ENCODE measurements around the gene DUOX2.
A peak's percentile ranks its signal among the peaks of the same experiment; 100 is the strongest.
"Not testable (repeated sequence)": the region's sequence is repeated elsewhere in the genome, so short reads cannot be mapped to it uniquely, and the experiment has no call there.

The DUOX2 gene

DNA sequence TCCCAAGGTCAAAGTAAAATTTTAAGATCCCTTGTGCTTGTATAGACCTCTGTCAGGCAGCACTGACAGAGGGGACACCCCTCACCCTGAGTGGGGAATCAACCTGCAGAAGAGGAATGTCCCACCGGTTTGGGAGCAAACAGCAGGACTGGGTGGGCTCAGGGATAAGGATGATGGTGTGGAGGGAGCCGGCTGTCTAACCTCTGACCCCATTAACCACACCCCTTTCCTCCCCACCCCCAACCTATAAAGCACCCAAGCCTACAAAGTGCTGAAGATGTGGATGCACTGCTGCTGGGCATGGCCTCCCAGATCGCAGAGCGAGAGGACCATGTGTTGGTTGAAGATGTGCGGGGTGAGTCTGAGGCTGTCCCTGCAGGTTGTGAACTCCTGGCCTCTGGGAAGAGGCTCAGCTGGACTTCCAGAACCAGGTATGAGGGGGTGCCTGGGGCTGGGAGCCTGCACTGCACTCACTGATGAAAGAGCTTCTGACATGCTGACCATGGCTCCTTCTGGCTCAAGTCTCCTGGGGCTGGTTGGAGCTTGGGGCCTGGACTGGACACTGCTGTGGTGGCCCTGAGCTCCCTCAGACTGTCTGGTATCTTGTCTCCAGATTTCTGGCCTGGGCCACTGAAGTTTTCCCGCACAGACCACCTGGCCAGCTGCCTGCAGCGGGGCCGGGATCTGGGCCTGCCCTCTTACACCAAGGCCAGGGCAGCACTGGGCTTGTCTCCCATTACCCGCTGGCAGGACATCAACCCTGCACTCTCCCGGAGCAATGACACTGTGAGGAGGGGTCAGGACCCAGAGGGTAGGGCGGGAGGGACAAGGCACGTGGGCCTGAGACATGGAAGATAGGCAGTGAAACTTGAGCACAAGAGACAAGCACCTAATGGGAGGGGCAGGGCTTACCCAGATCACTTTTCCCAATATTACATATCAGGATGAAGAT, 25.1 kb upstream of the DUOX2 start:
- DNase-seq, result no peak

- DNase-seq, result no peak
Measured at GRCh38 chr15:45137703-45138102, 23.7 kb upstream of the DUOX2 start.

GRCh38 chr15:45136378-45136764, 22.4 kb upstream of the DUOX2 start:
- no peak for DNase-seq

- not testable (repeated sequence) for DNase-seq
Measured at GRCh38 chr15:45135705-45136377, 21.9 kb upstream of the DUOX2 start.

DNA sequence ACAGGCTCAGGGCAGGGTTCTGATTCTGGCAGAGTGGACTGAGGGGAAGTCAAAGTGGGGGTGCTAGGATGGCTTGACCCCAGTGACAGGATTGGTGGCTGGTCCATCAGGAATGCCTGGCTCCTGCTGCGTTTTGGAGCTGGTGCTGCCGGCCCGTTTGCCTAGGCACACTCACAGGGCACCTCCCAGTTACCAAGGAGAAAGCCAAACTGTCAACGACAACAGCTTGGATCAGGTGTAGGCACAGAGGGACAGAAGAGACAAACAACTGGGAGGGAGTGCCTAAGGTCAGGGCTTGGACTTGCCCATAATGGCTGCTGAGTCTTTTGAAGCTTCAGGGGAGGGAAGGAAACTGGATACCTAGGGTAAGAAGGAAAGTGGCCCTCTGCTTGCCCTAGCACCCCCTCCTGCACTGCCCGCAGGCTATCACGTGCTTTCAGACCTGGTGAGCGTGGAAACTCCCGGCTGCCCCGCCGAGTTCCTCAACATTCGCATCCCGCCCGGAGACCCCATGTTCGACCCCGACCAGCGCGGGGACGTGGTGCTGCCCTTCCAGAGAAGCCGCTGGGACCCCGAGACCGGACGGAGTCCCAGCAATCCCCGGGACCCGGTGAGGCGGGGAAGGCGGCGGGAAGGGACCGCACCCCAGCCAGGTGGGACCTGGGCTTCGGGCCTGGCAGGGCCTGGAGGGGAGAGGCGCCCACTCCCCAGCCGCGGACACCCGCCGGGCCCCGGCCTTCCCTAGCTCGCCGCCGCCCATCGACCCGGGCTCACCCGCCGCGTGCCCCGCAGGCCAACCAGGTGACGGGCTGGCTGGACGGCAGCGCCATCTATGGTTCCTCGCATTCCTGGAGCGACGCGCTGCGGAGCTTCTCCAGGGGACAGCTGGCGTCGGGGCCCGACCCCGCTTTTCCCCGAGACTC, 21.0 kb upstream of the DUOX2 start:
- peak in 1 of 2 experiments; percentile 46 for DNase-seq

DNA sequence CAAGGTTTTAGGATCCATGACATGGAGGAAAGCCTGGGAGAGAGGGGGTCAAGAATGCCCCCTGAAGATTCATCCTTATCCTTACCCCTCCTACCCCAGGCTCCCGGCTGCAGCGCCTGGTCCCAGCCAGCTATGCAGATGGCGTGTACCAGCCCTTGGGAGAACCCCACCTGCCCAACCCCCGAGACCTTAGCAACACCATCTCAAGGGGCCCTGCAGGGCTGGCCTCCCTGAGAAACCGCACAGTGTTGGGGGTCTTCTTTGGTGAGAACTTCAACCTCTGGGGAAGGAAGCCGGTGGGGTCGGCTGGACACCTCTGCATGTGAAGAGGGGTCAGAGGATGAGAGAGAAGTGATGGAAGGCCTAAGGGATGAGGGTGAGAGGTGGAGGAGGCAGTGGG, 20.1 kb upstream of the DUOX2 start:
- DNase-seq, result no peak

GRCh38 chr15:45133561-45133920, 19.6 kb upstream of the DUOX2 start:
- no peak for DNase-seq

DNA sequence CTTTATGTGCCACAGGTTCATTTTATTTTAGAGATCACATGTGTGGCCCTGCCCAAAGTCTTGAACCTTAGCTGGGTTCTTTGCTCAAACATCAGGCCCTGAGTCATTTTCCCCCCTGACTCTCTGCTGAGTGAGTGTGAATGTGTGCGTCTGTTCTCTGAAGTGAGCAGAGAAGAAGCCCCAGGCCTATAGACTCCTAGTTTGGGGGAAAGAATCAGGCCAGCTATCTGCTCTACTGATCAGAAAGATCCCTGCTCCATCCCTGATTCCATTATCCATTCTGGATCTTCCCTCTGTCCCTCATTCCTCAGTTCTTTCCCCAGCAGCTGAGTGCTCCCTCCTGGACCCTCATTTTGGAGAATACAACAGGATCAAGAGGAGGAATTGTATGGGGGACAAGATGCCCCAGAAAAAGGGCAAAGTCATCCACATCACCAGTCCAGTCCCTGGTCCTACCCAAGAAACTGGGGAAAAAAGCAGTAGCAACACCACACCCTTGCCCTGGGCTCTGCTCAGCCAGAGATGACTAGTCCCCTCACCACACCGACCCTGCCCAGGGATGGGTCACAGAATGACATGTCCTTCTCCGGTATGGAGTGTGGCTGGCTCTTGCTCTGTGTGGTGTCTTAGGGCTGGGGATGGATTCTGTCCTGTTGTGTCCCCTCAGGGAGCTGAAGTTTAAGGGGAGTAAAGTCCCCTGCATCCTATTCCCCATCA, 19.0 kb upstream of the DUOX2 start:
- no peak for DNase-seq

DNA sequence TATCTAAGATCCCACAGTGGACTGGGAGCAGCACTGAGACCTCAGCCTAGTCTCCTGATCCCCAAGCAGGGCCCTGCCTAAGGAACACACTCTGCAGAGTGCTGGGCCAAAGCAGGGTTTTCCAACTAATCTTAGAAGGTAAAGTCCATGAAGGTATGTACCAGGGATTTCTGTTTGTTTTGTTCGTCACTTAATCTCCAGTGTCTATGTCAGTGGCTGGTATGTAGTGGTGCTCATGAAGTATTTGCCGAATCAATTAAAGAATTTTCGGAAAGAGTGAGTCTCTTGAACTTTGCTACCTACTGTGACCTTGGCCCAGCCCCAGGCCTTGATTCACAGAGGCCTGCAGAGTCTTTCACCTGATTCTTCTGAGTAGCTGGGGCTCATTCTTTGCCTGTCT, 17.5 kb upstream of the DUOX2 start:
- DNase-seq, result no peak

DNA sequence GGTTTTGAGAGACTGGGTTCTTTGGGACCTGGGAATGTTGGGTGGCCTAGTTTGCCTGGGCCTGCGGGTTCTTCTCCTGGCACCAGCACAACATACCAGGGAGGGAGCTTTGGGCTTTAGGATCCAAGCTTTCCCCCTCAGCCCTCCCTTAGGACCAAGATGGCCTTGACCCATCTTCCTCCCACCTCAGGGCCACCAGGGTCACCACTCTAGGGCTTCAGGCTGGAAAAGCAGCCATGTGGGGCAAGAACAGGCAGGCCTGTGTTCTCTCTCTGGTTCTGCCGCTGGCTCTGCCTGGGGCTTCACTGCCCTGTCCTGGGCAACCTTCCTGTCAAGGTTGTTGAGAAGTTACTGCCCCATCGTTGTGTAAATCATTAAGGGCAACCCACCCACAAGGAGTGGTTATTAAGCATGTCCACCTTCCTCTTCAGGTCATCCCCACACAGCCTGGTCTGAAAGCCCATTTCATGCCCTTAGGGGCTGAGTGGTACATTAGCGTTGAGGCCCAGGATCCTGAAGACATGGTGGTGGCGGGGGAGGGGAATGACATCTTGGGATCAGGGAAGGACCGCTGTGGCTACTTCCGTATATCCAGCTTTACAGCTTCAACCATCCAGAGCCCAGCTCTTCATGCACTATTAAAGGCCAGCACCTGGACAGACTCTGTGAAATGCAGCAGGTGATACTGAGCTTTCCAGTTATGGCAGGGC, 16.5 kb upstream of the DUOX2 start:
- DNase-seq, result no peak

- peak; percentile 37 for DNase-seq
Measured at GRCh38 chr15:45129651-45130129, 15.7 kb upstream of the DUOX2 start, which contains the start of the genes DUOX1 and DUOXA1. TSS of gene DUOX1 (plus strand) at chr15:45129994. CDS start at chr15:45131967, 1,973 bp downstream. TSS of gene DUOXA1 (minus strand) at chr15:45129879. CDS start at chr15:45123014, 6,865 bp downstream.

DNA sequence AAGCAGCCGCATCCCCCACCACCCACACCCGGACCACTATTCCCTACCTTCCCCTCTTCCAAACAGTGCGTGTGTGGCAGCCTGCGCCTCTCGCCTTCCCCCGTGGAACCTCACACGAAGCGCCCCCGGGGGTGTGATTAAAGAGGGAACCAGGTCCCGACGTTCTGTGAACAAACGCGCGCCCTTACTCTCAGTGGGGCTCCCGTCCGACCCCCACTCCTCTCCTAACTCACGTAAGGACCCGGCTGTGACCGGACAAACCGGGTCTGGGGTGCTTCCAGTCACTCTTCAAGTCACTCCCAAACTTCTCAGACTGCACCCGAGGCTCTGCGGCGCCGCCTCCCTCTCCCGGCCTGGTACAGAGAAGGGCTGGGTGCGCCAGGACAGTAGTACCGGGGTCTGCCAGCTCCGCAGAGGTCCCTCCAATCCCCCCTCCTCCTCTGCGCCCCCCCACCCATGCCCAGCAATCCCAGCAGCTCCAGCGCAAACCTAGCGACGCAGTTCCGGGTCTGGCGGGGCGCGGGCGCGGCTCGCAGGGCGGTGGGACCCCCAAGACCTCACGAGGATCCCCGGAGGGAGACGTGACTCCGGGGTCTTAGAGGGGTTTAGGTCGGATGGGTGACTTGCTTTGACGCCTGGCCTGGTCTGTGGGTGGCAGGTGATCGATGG, 15.1 kb upstream of the DUOX2 start:
- DNase-seq, result no peak

DNA sequence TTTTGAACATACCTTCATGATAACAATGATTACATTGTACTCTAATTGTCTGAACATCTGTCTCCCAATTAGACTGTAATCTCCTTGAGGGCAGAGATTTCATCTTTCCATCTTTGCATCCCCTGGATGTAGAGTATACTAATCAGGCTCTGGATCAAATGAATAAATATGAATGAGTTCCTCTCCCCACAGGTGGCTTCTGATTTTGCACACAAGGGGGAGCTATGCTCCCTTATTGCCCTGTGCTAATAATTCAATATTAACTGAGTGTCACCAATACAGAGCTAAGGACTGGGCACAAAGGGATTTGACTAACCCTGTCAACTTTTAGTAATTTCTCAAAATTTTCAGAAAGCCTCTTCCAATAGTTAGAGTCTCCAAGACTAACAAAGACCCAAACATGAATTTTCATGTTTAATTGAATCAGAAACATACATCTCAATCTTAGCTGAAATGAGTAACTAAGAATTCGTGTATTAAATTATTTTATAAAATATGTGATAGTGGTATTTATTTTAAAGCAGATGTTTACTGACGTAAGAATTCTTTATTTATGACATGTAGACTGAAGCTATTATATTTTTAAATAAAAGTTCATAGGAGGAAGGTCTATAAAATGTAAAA, 12.7 kb upstream of the DUOX2 start:
- DNase-seq, result peak; percentile 34 to 48

- no peak for DNase-seq
Measured at GRCh38 chr15:45123397-45123796, 9.4 kb upstream of the DUOX2 start.

DNA sequence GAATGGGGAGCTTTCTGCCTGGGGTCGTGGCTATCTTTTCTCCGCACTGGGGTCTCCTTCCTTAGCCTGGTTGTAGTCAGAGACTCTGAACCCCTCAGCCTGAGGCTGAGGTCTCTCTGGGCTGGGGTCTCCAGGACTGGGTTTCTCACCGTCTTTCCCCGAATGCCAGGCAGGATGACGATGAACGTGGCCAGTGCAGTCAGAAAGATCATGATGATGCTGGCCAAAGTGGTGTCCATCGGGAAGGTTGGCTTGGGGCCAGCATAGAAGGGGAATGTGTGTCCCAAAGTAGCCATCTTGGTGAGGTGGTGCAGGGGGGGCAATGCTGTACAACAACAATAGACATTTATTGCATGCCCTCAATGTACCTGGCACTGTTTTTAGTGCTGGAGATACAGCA, 8.7 kb upstream of the DUOX2 start:
- DNase-seq, result no peak

DNA sequence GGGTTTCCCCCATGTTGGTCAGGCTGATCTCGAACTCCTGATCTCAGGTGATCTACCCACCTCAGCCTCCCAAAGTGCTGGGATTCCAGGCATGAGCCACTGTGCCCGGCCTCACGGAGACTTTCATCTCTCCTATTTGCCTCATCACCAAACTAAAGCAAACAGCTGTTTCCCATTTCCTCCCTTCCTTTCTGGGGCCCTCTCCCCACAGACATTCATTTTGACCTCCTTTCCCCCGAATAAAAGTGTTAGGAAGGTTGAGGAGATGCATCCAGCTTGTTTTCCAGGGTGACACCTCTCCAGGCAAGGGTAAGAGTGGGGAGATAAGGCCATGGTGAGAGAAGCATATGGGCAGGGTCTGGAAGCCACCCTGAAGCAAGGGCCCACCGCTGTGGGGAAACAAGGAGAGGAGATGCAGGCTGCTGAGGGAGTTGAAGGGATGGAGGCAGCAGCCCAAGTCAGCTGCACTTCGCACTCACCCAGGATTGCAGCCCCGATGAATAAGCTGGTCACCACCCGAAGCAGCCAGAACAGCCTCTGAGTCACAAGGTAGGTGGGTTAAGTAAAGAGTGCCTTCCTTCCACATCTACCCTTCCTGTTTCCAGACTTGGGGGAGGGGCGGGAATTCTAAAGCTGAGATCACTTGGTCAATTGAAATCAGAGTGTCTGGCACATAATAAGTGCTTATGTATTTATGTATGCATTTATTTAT, 7.9 kb upstream of the DUOX2 start:
- DNase-seq, result no peak

GRCh38 chr15:45121020-45121419, 7.0 kb upstream of the DUOX2 start:
- DNase-seq, result no peak

DNA sequence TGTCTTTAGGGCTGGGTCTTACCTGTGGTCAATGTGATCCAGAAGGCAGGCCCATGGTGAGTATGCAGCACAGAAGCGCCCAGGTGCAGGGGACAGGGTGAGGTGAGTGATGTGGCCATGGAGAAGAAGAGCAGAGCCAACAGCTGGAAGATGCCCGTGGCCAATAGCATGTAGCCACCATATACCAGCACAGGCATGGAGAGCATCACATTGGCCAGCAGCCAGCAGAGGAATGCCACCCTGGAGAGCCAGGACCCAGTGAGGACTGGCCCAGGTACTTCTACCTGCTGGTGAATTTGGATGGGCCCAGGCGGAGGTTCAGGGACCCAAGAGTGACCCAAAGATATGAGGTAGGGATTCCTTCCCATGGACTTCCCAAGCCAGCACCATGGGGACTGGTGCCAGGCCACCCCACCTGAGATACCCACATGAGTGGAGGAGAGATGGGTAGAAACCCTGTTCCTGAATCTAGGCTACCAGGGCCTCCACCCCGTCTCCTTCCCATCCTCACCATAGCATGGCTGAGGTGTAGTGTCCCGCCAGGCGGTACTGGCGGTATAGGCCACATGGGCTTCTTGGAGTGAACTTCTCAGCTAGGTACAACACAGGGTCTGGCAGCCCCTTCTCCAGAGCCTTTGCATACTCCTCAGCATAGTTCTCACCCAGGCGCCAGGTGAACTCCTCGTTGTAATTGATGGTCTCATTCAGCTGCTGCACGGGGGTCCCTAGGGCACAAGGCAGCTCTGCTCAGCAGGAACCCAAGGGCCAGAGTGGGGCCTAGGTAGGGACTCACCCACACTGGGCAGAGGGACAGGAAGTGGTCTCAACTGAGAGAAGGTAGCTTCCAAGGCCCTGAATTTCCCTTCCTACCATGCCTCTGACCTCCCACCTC, 6.4 kb upstream of the DUOX2 start:
- DNase-seq, result no peak

GRCh38 chr15:45118996-45119395, 5.0 kb upstream of the DUOX2 start:
- no peak for DNase-seq
